ENCODE measurements around the gene PRODH2.

PRODH2 gene, protein sequence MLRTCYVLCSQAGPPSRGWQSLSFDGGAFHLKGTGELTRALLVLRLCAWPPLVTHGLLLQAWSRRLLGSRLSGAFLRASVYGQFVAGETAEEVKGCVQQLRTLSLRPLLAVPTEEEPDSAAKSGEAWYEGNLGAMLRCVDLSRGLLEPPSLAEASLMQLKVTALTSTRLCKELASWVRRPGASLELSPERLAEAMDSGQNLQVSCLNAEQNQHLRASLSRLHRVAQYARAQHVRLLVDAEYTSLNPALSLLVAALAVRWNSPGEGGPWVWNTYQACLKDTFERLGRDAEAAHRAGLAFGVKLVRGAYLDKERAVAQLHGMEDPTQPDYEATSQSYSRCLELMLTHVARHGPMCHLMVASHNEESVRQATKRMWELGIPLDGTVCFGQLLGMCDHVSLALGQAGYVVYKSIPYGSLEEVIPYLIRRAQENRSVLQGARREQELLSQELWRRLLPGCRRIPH

DNA sequence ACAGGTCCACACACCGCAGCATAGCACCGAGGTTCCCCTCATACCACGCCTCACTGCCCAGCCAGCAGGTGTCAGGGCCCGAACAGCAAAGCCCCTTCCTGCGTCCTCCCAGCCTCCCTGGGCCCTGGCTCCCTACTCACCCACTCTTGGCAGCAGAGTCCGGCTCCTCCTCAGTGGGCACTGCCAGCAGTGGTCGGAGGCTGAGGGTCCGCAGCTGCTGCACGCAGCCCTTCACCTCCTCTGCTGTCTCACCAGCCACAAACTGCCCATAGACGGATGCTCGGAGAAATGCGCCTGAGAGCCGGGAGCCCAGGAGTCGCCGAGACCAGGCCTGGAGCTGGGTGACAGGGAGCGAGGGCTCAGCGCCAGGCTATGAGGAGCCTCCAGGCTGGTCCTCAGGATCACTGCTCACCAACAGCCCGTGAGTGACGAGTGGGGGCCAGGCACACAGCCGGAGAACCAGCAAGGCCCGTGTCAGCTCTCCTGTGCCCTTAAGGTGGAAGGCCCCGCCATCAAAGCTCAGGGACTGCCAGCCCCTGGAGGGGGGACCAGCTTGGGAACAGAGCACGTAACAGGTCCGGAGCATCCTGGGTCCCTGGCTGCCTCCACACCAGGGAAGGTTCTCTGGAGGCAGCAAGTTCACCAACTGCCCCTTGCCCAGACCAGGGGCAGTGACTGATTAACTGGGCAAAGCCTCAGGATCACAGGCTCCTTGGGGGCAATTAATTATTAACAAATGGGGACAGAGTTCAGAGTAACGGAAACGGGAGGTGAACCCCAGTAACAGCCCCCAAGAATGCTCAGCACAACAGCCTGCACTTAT is at the start of gene PRODH2:
TSS of gene PRODH2 (minus strand) at position 626 of the 823 bp plus-strand sequence. CDS start at position 586, 40 bp downstream.
- DNase-seq: no peak

DNA sequence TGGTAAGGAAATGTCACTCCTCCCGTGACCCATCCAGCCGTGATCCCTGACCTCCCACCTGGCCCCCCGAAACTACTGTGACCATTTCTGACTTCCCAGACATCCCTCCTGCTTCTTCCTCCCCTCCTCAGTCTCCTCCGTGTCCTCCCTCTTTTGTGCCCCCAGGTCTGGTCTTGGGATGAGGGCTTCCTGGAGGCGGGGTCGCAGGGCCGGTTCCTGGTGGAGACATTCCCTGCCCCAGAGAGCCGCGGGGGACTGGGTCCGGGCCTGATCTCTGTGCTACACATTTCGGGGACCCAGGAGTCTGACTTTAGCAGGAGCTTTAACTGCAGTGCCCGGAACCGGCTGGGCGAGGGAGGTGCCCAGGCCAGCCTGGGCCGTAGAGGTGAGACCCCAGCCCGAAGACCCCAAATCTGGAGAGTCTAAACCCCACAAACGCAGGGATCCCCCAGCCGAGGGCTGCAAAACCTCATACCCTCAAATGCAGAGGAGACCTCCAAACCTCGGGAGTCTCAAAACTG is 49.1 kb upstream of the PRODH2 start:
- no peak for DNase-seq

DNA sequence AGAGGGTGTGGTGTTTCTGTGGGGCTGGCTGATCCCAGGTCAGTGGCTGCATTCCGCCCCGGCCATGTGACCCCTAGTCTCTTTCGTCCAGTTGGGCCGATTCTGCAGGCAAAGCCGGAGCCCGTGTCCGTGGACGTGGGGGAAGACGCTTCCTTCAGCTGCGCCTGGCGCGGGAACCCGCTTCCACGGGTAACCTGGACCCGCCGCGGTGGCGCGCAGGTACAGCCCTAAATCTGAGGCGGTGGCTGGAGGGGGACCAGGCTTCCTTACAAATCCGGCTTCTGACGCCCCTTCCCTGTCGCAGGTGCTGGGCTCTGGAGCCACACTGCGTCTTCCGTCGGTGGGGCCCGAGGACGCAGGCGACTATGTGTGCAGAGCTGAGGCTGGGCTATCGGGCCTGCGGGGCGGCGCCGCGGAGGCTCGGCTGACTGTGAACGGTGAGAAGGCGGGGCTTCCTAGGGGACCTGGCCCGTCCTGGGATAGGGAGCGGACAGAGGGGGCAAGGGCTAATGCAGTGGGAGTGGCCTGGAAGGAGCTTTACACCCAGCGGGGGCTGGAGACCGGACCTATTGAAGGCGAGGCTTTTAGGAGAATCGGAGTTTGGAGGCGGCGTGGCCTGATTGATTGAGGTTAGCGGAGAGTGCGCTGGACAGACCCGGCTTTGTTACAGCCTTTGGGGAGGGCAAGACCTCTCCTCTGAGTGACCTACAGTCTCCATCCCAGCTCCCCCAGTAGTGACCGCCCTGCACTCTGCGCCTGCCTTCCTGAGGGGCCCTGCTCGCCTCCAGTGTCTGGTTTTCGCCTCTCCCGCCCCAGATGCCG is 48.4 kb upstream of the PRODH2 start:
- no peak for DNase-seq

DNA sequence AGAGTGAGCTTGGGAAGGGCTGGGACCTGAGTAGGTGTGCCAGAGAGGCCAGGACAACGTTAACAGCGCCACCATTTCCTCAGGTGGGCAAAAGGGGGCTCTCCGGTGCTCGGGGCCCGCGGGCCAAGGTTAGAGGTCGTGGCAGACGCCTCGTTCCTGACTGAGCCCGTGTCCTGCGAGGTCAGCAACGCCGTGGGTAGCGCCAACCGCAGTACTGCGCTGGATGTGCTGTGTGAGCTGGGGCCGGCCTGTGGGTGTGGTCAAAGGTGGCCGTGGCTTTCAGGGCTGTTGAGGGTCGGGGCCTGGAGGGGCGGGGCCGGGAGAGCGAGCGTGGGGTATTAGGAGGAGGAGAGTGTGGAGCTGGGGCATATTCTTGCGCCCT is 47.8 kb upstream of the PRODH2 start:
- no peak for DNase-seq

DNA sequence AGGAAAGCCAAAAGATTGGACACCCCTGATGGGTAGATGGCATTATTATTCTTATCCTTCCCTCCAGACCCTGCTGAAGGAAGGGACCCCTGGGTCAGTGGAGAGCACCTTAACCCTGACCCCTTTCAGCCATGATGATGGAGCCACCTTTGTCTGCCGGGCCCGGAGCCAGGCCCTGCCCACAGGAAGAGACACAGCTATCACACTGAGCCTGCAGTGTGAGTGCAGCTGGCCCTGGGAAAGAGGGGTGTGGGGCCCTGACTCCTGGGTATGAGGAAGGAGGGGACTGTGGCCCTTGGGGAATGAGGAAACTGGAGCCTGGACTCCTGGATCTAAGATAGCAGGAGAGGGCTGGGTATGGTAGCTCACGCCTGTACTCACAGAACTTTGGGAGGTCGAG is 46.8 kb upstream of the PRODH2 start:
- no peak for DNase-seq

DNA sequence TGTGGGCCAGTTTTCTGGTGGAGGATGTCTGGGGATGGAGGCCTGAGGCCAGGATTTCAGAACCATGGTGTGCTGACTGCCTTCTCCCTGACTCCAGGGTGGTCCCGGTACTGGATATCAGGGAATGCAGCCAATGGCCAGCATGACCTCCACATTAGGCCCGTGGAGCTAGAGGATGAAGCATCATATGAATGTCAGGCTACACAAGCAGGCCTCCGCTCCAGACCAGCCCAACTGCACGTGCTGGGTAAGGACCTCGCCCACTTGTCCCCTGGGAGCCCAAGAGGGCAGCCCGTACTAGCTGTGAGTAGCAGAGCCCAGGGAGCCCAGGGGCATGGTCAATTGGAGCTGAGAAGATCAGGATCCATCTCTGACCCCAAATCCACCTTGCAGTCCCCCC is 45.7 kb upstream of the PRODH2 start:
- no peak for DNase-seq

DNA sequence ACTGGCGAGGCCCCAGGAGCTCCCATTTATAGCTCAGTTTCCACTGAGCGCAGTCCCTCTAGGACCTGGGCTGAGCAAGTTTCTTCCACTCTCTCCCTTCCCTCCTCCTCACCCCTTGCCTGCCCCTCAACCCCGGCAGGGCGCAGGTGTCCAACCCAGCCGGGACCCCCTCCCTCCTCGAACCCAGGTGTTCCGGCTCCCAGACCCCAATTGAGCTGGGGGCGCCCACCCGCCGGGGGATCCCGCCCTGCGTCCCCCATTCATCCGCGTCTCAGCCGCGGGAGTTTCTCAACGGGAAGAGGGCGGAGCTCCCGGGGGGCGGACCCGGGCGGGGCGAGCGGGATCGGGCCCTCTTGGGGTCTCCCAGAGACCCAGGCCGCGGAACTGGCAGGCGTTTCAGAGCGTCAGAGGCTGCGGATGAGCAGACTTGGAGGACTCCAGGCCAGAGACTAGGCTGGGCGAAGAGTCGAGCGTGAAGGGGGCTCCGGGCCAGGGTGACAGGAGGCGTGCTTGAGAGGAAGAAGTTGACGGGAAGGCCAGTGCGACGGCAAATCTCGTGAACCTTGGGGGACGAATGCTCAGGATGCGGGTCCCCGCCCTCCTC is 44.0 kb upstream of the PRODH2 start, which contains the start of gene KIRREL2:
TSS of gene KIRREL2 (plus strand) at position 366 of the 604 bp plus-strand sequence. CDS start at position 575, 209 bp downstream.
- no peak for DNase-seq

DNA sequence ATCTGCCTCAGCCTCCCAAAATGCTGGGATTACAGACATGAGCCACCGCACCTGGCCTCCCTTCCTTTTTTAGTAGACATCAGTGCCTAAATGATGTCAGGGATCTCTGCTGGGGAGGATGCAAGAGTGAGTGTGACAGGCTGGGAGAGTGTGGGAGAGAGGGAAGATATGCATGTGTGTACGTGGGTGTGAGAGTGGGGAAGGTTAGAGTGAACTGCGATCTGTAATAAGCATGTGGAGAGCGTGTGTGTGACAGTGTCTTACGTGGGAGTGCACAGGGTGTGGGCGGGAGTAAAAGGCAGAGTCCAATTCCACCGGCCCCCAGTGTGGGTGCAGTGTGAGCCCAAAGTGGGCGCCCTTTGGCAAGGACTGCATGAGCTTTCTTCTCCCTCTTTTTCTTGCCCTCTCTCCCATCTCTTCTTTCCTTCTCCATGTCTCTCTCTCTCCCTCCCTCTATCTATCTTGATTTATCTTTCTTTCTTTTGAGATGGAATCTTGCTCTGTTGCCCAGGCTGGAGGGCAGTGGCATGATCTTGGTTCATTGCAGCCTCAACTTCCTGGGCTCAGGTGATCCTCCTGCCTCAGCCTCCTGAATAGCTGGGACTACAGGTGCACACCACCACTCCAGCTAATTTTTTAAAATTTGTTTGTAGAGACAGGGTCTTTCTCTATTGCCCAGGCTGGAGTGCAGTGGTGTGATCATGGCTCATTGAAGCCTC is 40.6 kb upstream of the PRODH2 start:
- no peak for DNase-seq

DNA sequence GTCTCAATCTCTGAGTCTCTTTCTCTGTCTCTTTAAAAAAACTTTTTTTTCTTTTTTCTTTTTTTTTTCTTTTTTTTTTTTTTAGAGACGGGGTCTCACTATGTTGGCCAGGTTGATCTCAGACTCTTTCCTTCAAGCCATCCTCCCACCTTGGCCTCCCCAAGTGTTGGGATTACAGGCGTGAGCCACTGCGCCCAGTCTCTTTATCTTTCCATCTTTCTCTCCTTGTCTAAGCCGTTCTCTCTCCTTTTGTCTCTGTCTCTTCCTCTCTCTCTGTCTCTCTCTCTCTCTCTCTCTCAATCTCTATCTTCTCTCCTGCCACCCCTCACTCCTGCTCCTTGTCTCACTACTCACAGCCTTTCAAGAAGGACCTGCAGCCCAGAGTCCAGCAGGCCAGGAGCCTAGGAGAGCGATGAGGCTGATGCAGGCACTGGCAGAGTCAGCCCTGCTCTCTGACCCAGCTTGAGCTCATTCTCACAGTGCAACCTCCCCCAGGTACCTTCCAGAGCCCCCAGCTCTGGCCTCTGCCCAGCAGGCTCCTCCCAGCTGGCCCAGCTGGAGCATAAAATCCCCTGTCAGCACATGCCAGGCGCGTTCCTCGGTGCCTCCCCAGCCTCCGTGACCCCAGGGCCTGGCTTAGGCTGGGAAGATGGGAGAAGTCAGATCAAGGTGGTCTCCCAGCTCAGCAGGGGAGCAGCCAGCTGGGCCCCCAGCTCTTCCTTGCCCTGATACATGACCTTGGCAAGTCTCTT is 39.6 kb upstream of the PRODH2 start, which contains the start of gene NPHS1:
TSS of gene NPHS1 (minus strand) at position 476 of the 752 bp plus-strand sequence. CDS start 667 bp downstream, outside the sequence.
- DNase-seq: no peak

DNA sequence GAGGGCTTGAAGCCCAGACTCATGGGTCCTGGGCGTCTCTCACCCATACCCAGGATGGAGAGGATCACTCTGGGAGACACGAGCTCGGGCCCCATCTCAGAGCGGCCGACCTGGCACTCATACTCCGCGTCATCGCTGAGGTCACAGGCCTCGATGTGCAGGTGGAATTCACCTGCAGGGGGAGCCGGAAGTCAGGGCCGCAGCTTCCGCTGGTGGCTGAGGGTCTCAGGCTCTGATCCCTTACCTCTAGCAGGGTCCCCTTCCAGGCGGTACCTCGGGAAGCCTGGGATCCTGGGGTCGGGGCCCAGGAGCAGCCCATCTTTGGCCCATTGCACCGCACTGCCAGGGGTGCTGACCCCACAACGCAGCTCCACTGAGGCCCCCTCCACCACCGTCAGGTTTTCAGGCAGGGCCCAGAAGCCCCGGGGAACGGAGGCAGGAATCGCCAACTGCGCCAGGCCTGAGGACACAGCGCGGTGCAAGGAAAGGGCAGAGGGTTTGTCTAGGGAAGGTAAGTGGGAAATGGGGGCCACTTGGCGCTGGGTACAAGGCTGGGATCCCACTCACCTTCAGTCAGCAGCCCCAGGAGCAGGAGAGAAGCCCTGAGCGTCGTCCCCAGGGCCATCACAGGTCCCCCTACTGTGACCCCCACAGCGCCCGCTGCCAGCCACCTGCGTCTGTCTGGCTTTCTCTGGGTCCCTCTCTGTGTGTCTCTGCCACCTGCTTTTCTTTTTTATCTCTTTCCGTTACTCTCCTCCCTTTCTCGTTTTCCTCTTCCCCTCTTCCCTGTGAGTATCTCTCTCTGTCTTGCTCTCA is 38.8 kb upstream of the PRODH2 start:
- DNase-seq: no peak

DNA sequence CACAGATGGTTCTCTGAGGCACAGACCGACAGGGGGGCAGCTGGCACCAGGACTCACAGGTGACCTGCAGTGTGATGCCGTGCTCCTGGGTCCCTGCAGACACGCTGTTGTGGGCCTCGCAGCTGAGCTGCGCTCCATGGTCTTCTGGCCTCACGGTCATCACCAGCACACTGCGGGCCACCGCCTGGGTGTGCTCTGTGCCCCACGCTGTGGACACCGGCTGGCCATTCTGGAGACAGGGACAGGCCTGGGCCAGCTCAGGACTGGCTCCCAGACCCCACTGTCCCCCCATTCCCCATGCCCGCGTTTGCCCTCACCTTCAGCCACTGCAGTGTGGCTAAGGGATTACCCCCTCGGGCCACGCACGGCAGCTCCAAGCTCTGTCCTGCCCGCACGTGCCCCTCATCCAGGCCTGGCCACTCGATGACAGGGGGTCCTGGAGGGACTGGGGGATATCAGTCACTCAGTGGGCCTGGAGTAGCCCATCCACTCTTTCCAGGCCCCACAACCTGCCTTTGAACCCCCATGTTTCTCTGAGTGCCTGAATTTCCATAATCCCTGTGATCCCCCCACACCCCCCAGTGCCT is 36.4 kb upstream of the PRODH2 start:
- no peak for DNase-seq

DNA sequence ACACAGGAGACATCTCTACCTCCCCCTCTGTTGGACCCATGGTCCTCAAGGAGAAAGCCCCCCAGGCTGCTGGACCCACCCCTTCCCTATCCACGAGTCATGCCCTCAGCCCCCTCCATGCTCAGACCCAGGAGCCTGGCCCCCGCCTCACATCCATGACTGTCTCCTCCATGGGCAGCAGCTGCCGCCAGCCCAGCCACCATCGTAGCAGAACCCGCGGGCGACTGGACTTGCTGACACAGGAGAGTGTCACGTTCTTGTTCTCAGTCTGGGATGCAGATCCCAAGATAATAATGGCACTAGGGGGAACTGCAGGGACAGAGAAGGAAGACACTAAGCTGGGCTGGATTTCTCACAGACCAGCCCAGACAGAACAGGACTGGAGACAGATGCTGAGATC is 35.8 kb upstream of the PRODH2 start:
- no peak for DNase-seq

DNA sequence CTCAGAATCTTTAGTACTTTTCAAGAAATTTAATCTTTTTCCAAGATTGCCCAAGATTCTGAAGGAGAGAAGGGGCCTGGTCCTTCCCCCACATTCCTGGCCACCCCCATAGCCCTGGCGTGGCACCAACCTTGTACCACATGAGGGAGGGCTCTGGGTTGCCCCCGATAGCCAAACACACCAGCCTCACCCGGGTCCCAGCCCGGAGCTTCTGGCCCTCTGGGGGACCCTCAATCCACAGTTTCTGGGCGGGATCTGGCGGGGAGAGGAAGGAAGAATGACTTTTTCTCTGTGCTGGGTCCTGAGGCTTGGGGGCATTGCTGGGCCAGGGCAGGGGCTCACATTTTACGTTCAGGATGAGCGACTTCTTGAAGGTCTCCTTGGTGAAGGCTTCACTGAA is 35.3 kb upstream of the PRODH2 start:
- DNase-seq: no peak

DNA sequence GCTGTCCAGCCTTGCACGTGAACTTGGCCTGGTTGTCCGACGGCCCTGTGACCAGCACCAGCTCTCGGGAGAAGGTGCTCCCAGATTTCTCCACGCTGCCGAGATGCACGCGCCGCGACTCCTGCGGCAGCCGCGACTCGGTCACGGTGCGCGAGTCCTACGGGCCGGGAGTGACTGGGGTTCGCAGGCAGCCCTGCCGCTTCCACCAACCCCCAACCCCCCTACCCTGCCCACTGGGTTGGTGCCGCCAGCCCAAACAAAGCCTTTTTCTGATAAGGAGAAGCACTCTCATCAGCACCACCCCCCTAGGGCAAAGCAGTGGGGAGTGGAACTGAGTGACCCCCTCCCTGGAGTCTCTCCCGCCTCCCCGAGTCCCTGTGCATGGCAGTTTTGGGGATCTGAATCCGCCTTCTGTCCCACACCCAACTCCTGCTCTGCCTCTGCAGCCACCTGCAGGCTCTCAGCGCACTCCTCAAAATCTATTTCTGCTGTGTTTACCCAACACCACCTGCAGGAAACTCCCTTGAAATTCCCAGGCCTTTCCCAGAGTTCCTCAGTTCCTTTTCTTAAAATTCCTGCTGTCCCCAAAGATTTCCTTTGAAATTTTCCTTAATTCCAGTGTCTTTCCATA is 33.5 kb upstream of the PRODH2 start:
- no peak for DNase-seq

DNA sequence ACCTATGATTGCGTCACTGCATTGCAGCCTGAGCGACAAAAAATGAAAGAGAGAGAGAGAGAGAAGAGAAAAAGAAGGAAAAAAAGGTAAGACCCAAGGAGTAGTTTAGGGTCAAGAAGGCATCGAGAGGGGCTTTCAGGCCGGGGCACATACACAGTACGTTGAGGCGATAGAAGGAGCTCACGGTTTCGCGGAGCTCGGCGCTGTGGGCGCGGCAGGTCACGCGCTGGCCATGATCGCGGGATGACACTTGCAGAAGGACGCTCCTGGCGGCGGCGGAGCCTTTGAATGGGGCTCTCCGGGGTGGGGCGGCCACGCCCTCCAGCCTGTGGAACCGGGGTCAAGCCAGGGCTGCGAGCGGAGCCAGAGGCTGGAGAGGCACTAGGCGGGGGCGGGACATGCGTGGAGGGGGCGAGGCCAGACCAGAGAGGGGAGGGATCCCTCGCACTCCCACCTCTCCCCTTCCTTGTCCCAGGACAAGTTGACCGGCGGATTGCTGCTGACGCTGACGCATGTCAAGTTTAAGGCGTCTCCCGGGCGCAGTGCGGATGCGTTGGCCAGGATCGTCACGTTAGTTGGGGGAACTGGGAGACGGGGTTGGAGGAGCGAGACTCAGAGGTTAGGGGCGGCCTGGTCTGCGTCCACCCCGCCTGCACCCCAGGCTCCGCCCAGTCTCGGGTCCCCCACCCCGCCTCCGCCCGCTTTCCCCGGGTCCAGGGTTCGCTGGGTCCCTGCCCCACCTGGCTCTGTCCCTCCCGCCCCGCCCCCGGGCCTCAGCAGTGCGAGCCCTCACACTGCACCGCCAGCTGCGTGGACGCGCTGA is 32.8 kb upstream of the PRODH2 start:
- DNase-seq: no peak

DNA sequence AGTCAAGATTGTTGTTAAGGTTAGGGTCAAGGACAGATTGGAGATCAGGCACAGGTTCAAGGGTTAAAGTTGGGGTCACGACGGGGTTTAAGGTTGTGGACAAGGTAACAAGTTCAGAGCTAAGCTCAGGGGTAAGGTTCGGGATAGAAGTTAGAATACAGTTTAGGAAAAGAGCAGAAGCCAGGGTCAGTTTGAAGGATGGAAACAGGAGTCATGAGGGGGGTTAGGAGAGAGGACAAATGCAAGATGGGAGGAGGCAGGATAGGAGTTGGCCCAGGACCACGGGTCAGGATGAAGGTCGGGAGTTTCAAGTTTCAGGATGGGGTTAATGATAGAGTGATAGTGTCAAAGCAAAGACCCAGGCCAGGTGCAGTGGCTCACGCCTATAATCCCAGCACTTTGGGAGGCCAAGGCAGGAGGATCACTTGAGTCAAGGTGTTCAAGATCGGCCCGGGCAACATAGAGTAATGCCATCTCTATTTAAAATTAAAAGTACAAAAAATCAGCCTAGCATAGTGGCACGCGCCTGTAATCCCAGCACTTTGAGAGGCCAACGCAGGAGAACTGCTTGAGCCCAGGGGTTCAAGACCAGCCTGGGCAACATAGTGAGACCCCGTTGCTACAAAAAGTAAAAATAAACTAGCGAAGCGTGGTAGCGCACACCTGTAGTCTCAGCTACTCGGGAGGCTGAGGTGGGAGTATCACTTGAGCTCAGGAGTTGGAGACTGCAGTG is 32.0 kb upstream of the PRODH2 start:
- no peak for DNase-seq
